NCI-H446 (cell line): ENCODE measurements around the gene PPP4R2.

ENCODE experiments used
- DNase-seq, 2 experiments: peaks; one replicate each; lab custom pipeline; 2025; lab: John Stamatoyannopoulos, UW

PPP4R2 gene

DNA sequence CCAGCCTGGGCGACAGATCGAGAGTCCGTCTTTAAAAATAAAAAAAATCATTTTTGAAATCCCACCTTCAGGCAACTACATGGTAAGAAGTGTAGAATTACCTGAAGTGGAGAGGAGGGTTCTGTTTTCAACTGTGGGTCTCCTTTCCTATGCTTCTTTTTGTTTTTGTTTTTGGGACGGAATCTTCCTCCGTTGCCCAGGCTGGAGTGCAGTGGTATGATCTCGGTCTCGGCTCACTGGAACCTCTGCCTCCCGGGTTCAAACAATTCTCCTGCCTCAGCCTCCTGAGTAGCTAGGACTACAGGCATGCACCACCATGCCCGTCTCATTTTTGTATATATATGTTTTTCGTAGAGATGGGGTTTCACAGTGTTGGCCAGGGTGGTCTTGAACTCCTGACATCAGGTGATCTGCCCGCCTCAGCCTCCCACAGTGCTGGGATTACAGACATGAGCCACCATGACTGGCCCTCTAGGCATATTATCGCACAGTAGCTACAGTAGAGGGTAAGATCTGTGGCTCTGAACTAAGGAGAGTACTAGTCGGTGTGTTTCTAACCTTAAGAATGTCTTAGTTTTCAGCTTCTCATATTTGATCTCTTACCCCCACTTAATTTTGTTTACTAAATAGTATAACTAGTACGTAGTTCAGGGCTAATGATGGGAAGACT is 73.3 kb downstream of the PPP4R2 start:
- DNase-seq, result no peak

DNA sequence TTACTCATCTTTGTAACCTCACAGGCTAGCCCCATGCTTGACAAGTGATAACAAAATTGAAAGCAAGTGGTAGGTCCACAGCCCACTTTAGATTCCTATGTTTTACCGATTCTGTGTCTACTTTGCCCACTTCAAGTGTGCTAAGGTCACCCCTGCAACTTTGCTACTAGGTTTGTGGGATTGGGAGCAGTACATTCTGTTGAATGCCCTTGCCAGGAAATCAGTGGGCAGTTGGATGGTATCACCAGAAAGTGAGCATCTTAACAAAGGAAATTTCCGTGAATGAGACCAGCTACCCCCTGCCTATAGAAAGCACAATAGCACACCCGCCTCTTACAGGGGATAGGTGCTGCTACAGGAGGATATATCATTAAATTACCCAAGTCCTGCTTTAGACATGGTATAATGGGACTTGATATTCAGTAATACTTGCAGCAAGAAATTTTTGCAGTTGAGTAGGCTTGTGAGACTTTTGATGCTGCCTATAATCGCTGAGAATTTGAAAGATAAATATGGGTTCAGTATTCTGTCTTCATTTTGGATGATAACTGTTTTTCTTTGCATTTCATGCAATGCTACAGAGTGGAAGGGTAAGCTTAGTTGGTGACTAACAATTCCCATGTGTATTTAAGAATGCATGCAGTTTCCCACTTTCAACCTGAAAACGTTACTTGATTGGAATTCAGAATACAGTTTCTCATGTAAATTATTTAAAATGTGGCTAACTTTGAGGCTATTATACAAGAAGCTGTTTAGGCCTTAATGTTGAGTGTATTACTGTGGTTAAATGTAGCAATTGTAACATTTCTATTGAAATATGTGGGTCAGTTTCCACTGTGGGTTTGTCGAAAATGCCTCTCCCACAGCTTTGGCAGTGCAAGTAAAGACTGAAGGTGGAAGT is 74.3 kb downstream of the PPP4R2 start:
- DNase-seq, result no peak

DNA sequence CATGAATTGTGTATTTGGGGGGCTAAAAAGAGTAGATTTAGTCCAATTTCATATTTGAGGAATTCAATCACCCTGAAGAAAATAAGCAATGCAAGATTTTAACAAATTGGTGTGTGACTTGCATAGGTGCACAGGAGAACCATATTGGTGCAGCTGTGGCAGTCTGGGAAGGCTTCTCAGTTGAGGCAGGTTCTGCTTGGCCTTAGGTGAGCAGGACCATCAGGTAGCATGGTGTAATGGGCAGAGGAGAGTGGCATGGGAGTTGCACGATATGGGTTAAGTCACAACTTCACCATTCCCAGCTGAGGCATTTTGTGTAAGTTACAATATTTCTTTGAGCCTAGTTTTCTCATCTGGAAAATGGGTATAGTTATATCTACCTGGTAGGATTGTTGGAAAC is 75.3 kb downstream of the PPP4R2 start:
- no peak for DNase-seq

DNA sequence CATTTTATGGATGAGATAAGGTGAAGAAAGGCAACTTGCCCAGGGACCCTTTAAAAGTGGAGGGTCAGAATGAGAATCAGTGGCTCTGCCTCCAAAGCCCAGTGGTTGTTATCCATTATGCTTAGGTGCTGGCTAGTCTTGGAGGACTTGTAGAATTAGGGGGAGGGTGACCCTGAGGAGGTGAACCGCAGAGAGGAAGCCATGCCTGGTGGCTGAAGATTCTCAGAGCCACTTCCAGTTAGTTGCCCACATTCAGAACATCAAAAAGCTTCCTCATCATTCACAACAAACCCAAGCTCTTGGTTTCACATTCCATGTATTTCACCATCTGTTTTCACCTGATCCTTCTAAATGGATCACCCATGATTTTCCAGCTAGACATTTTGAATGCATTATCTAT is 76.0 kb downstream of the PPP4R2 start:
- no peak for DNase-seq

DNA sequence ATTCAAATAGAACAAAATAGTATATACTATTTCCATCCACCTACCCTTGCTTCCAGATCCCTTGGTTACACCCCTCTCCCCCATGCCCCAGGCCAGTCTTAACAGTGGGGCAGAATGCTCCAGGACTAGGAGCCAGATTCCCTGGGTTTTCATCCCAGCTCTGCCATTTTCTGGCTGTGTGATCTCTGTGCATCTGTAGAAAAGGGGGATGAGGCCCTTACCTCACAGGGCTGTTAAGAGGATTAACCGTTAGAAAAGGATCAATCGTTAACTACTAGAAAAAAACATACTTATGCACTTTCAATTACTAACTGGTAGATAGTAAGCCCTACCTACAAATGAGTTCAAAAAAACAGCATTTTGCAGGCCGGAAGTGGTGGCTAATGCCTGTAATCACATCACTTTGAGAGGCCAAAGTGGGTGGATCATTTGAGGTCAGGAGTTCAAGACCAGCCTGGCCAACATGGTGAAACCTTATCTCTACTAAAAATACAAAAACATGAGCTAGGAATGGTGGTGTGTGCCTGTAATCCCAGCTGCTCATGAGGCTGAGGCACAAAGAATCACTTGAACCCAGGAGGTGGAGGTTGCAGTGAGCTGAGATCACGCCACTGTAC is 76.6 kb downstream of the PPP4R2 start:
- no peak for DNase-seq

DNA sequence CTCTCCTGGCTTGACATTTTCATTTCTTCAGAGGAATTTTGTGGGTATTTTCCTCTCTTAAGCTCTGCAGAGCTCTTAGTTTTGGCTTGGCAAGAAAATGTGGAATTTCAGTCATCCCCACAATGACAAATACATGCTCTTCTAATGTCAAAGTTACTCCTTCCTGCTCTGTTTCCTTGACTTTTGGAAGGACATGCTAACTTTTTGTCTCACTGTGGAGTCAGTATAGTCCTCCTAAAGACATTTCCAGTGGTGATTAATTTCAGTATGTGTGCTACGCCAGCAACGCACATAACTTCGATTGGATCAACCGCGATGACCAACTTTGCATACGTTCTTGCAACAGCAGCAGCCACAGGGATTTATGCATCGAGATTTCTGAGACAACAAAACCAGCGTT is 78.2 kb downstream of the PPP4R2 start:
- no peak for DNase-seq

DNA sequence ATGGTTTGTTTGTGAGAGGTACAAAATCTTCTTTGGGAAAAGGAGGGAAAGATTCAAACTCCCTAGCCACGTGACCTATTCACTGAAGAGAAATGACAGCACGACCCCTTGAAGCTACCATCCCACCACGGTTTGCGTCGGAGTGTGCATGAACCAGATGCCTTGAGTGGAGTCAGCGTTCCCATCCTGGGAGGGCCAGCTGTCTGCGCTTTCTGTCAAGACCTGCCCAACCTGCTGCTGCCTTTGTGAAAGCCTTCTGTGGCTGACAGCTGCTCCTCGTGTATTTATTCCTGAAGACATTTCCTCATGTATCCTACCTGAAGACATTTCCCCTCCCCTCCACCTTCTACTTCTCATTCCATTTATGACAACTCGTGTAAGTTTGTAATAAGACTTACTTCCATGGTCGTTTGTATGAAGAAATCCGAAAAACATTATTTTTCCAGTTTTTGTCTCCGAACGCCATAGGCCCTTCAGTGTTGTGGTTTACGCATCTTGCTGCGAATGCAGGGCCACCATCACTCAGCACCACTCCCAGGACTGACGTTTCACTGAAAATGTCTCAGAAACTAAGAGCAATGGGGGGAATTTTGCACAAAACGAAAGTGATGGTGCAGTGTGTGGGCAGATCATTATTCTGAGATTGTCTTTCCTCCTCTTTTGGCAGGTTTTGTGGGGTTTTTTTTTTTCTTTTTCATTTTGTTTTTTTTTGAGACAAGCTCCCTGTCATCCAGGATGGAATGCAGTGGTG is 83.8 kb downstream of the PPP4R2 start:
- DNase-seq, result no peak

DNA sequence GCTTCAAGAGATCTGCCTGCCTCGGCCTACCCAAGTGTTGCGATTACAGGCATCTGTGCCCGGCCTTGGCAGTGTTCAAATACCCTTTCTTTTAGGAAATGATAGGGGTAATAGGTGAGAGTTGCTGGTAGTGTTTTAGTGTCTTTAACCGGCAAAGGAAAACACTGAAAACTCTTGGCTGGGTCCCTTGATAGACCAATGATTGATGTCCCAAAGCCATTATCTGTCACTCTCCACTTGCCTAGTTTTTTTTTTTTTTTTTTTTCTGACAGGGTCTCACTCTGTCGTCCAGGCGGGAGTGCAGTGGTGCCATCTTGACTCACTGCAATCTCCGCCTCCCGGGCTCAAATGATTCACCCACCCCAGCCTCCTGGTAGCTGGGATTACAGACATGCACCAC is 84.5 kb downstream of the PPP4R2 start:
- DNase-seq, result no peak

DNA sequence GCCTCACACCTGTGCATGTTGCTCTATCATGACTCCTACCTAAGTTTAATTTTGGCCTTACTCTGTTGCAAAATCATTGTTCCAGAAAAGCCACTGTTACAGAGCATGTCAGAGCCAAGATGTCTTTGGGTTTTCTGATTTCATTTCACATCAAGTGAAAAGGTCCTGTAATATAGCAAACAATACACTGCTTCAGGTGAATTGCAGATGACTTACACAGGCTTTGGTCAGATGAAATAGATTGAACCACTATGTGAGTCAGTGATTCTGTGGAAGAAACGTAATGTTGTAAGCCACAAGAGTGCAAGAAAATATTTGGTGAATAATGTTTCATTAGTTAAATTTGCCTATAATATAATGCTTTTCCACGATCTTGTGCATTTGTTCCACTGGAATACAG is 87.6 kb downstream of the PPP4R2 start:
- DNase-seq, result no peak

DNA sequence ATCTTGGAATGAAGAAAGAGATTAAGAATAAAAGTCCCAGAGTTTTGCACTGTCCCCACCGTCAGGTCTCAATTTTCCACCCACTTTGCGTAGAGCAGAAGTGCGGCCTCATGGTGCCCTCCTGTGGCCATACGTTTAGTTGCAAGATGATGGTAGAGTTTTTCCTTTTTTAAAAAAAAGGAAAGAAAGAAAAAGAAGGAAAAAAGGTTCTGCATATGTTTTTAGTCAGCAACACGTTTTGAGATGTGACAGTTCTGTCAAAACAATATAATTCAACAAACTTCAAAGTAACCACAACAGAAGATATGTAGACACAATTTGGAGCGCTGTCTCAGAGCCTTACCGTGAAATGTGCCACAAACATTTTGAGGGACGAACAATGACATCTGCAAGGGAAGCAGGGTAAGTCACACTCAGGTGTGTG is 89.5 kb downstream of the PPP4R2 start:
- DNase-seq, result peak in 1 of 2 experiments; percentile 38

DNA sequence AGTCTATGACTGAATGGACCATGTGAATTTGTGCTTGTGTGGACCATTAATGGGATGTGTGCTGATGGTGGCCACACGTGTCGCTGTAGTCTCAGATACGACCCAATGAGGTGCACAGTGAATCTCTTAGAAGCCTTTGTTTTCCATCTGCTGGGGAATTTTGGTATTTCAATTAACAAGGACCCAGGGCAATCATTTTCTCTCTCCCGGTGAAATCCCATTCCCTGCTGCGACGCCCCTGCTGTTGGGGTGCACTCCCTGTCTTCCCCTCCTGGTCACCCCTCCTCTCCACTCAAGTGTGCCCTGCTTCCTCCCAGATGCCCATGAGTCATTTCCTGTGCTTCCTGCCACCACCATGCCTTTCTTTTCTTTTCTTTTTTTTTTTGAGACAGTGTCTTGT is 97.5 kb downstream of the PPP4R2 start:
- no peak for DNase-seq

DNA sequence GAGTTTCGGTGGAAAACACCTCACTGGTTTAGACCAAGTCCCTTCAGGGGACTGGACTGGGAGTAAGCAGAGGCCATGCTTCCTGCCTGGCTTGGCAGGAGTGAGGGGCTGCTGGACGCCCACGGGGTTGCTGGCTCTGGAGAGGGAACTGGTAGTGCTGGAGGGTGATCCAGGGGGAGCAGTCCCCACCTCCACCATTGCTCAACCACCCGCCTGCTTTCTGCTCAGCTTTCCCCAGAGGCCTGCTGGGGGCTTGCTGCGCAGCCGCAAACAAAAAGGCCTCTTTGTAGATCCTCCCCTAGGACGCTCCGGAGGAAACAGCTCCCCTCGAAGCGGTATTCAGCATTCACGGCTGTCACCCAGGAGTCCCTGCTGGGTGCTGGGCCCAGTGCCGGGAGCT is 98.3 kb downstream of the PPP4R2 start:
- DNase-seq, result no peak

DNA sequence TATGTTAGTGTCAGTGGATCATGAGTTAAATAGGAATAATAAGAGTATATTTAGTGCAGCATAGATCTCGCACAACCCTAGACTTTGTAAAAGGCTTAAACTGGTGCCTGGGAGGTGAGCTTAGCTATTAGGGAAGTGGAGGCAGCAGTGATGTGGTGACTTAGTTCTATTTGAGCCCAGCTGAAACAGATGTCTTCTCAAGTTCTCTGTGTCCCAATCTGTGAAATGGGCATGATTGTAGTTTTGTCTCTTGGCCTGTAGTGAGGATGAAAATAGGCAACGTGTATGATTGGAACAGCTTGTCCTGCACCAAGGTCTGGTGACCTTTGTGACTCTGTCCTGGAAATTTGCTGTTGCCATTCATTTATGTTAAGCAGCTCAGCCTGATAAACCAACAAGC is 99.6 kb downstream of the PPP4R2 start:
- no peak for DNase-seq

DNA sequence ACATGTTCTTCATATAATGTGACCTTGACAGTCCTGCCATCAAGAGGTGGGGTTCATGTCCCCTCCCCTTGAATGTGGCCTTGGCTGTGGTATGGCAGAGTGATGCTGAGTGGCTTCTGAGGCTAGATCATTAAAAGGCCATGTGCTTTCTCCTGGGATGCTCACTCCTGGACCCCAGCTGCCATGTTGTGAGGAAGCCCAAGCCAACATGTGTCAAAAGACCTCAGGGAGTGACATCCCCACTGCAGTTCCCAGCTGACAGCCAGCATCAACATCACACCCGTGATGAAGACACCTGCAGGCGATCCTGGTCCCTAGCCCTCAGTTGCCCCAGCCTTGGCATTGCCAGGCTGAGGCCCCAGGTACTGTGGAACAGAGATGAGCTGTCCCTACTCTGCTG is 101.4 kb downstream of the PPP4R2 start:
- DNase-seq, result no peak

DNA sequence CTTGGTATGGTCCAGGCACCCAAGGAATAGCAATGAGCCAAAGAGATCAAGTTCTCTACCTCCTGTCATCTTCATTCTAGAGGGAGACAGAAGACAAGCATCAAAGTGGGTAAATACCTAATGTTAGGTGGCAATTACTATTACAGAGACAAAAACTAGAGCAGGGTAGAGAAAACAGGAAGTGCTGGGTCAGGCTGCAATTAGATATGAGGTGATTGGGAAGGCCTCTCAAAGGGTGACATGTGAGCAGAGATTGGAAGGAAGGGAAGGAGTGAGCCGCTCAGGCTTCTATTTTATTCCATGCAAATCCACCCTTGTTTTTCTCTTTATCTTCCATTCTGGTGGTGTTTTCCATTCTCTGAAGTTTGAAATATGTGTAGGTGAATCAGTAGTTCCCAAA is 102.3 kb downstream of the PPP4R2 start:
- DNase-seq, result no peak

DNA sequence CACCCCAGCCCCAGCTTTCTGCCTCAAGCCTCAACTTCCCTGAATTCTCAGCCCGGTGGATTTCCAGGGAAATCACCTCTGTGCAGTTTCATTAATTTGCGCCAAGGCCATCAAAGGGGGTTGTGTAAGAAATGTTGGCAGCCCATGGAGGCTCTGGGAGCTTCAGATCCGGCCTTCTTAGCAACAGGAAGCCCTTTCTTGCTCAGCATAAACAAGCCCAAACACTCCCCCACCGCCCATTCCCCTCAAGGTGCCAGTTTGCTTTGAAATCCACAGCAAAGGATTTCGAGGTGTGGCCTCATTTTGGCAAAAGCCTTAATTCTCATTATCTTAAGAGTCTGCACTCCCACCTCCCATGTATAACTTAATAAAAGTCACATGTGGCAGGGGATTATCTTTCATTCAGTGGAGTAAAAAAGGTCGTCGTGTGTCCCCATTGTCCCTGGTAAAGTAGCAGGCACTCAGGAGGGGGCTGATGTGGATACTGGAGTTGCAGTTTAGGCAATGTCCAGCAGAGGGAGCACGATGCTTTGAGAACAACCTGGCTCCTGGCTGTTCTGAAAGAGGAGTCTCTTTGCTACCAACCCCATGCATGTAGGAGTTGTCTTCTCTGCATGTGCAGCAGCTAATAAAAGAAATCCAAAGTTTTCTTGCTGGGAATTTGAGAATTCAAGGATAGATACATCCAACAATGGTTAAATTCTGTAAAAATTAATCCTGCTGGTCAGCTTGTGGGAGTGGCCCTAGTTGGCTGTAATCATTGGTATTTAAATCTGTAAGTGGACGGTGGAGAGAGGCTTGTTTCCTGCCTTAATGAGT is 104.3 kb downstream of the PPP4R2 start:
- DNase-seq, result peak; percentile 39 to 84

DNA sequence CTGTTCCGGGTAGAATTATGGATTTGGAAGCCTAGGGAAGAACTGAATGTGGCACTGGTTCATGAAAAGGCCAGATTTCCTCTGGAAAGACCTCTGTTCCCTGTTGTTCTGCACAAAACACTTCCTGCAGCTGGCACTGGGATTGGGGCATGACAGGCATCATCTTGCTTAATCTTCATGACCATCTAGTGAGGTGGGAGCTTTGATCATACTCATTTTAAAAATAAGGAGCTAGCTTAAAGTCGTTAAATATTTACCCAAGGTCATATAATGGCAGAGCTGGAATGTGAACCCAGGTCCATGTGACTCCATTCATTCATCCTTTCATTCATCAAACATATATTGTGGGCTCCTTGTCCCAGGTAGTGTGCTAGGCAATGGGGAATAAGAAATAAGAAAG is 105.3 kb downstream of the PPP4R2 start:
- DNase-seq, result no peak

DNA sequence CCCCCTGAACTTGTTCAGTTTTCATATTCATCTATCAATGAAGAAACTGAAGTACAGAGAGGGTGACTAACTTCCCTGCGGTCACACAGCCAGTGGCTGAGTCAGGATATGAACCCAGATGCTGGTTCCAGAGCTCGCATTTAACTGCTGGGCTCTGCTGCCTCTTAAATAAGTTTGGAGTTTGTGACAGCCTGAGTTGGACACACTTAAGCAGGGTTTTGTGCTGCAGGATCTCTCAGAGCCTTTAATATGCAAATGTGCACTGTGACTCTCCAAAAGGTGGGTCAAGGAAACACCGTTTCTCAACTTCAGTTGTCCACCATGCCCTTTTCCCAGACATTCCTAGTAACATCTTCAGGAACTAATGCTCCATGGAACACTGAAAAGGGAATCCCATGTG is 110.6 kb downstream of the PPP4R2 start:
- no peak for DNase-seq

DNA sequence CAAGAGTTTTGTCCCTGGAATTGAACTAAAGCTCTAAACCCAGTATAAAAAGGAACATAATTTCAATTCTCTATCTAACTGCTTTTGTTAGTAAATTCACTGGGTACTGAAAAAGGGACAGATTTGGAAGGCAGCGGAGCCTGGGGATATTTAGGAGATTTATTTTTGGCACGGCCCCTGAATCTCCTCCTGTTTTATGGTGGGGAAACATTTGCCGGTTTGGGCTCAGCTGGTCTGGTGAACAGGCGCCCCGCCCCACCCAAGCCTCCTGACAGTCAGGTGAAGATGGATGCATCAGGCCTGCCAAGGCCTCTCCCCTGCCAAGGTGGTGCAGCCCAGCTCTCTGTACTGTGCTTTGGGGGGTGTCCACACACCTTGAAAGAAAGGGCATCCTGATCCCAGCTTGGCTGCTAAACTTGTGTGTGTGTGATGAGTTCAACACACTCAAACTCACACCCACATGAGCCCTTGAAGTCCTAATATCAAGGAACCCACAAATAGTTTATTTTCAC is 111.1 kb downstream of the PPP4R2 start:
- no peak for DNase-seq

DNA sequence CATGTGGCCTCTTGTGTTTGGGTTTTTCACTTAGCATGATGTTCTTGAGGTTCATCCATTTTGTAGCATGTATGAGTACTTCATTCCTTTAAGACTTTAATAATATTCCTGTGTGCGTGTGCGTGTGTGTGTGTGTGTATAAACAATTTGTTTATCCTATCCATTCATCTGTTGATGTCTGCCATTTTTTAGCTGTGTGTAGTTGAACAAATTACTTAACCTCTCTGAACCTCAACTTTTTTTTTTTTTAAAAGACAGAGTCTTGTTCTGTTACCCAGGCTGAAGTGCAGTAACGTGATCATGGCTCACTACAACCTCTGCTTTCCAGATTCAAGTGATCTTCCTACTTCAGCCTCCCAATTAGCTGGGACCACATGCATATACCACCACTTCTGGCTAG is 112.1 kb downstream of the PPP4R2 start:
- DNase-seq, result no peak

DNA sequence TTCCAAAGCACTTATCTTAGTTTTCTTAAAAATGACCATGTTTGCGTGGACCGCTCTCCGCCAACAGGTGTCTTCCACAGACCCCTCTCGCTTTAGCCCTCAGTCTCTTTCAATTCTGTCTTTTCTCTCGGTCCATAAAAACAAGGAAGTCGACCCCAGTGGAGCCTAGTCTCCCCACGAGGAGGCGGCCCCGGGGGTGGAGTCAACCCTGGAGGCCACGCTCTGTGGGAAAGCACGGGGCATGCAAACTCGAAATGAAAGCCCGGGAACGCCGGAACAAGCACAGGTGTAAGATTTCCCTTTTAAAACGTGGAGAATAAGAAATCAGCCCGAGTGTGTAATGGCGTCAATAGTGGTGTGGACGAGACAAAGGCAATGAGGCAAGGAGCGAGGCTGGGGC is 113.9 kb downstream of the PPP4R2 start:
- no peak for DNase-seq
